KMS-11 (cell line): ENCODE results near the gene CACNB4.
"Not testable (repeated sequence)": the region's sequence is repeated elsewhere in the genome, so short reads cannot be mapped to it uniquely, and the experiment has no call there.

Experiments
- H2AFZ ChIP-seq: fragments of 200-600 bp; sonication (generic); 2 replicates; pipeline ENCODE4 v1.6.1; 2016; ENCODE audit warnings: antibody characterized with exemption, mixed run types, low read depth
- H3K27ac ChIP-seq: fragments of 200-600 bp; sonication (generic); 2 replicates; pipeline ENCODE4 v1.6.1; 2016; ENCODE audit warnings: mild to moderate bottlenecking, mixed run types
- H3K27me3 ChIP-seq: fragments of 200-600 bp; sonication (generic); 2 replicates; pipeline ENCODE4 v1.6.1; 2017; ENCODE audit warnings: mild to moderate bottlenecking, low read depth, mixed run types, moderate library complexity; ENCODE audit not compliant: insufficient read depth
- H3K36me3 ChIP-seq: fragments of 200-600 bp; sonication (generic); 2 replicates; pipeline ENCODE4 v1.6.1; 2017; ENCODE audit warnings: mild to moderate bottlenecking, mixed run types; ENCODE audit not compliant: insufficient read depth
- H3K4me1 ChIP-seq: fragments of 200-600 bp; sonication (generic); 2 replicates; pipeline ENCODE4 v1.6.1; 2016; ENCODE audit warnings: mild to moderate bottlenecking, low read depth, mixed run types; ENCODE audit not compliant: poor library complexity, severe bottlenecking
- H3K4me2 ChIP-seq: fragments of 200-600 bp; sonication (generic); 2 replicates; pipeline ENCODE4 v1.7.0; 2016; ENCODE audit warnings: mild to moderate bottlenecking, mixed run types
- H3K4me3 ChIP-seq: fragments of 200-600 bp; sonication (generic); IDR thresholded peaks from 2 replicates; pipeline ENCODE4 v1.6.1; 2017; ENCODE audit warnings: low read depth, low read length, mixed read lengths; ENCODE audit not compliant: insufficient read depth
- H3K79me2 ChIP-seq: fragments of 200-600 bp; sonication (generic); 2 replicates; pipeline ENCODE4 v1.6.1; 2016; ENCODE audit warnings: low read depth, mixed run types; ENCODE audit not compliant: insufficient read depth
- H3K9ac ChIP-seq: fragments of 200-600 bp; sonication (generic); 2 replicates; pipeline ENCODE4 v1.6.1; 2016; ENCODE audit warnings: mild to moderate bottlenecking, mixed run types
- H4K20me1 ChIP-seq: fragments of 200-600 bp; sonication (generic); 2 replicates; pipeline ENCODE4 v1.6.1; 2016; ENCODE audit warnings: mild to moderate bottlenecking, mixed run types; ENCODE audit not compliant: insufficient read depth
- CTCF ChIP-seq: fragments of 200-600 bp; sonication (generic); conservative IDR thresholded peaks from 2 replicates; pipeline ENCODE4 v1.6.1; 2017; ENCODE audit warnings: low read depth, mild to moderate bottlenecking, antibody characterized with exemption, low read length, moderate library complexity, mixed read lengths

CACNB4 gene

GRCh38 chr2:151919786-151920185 lies 179.1 kb downstream of the CACNB4 start:
- H3K27me3 ChIP-seq = no peaks in the 10 kb centered on the region
- H3K4me3 ChIP-seq = no peak overlapping the region
- no peak overlapping the region for H3K9ac ChIP-seq
- H2AFZ ChIP-seq = no peak overlapping the region
- no peak for TF ChIP-seq CTCF
- H3K4me1 ChIP-seq = peaks cover 16% of the 10 kb centered on the region
- H3K4me2 ChIP-seq = no peak overlapping the region
- H3K27ac ChIP-seq = no peak overlapping the region
- no peaks in the 10 kb centered on the region for H3K79me2 ChIP-seq
- H3K36me3 ChIP-seq = no peaks in the 10 kb centered on the region
- H4K20me1 ChIP-seq = no peaks in the 10 kb centered on the region

GRCh38 chr2:151918308-151918707 lies 180.5 kb downstream of the CACNB4 start:
- H4K20me1 ChIP-seq = no peaks in the 10 kb centered on the region
- peaks cover 16% of the 10 kb centered on the region for H3K4me1 ChIP-seq
- H3K4me3 ChIP-seq = no peak overlapping the region
- no peaks in the 10 kb centered on the region for H3K79me2 ChIP-seq
- no peaks in the 10 kb centered on the region for H3K27me3 ChIP-seq
- TF ChIP-seq CTCF = no peak
- H3K36me3 ChIP-seq = no peaks in the 10 kb centered on the region
- H2AFZ ChIP-seq = no peak overlapping the region
- H3K4me2 ChIP-seq = peak overlapping the region; percentile 19; the same call in 1 of the 2 replicates
- no peak overlapping the region for H3K9ac ChIP-seq
- H3K27ac ChIP-seq = 0 out of 2 replicates have a peak overlapping the region, but pooled peaks have one; percentile 3

GRCh38 chr2:151916632-151917031 lies 182.2 kb downstream of the CACNB4 start:
- Histone ChIP-seq H3K9ac (no peak overlapping the region), H2AFZ (no peak overlapping the region), H4K20me1 (no peaks in the 10 kb centered on the region), H3K27ac (no peak overlapping the region), H3K36me3 (no peaks in the 10 kb centered on the region), H3K4me3 (no peak overlapping the region), H3K79me2 (no peaks in the 10 kb centered on the region), H3K4me2 (no peak overlapping the region), H3K27me3 (no peaks in the 10 kb centered on the region), H3K4me1 (peaks cover 16% of the 10 kb centered on the region)
- no peak for TF ChIP-seq CTCF

GRCh38 chr2:151915629-151916025 lies 183.2 kb downstream of the CACNB4 start:
- H2AFZ ChIP-seq, H3K27me3 ChIP-seq, H3K79me2 ChIP-seq, H3K36me3 ChIP-seq, H3K4me3 ChIP-seq, H4K20me1 ChIP-seq, H3K9ac ChIP-seq, H3K27ac ChIP-seq, H3K4me2 ChIP-seq: not testable (repeated sequence)
- peaks cover 16% of the 10 kb centered on the region for H3K4me1 ChIP-seq

- Histone ChIP-seq H3K79me2 (no peaks in the 10 kb centered on the region), H3K4me1 (peaks cover 16% of the 10 kb centered on the region), H3K27ac (no peak overlapping the region), H4K20me1 (no peaks in the 10 kb centered on the region), H3K4me3 (no peak overlapping the region), H2AFZ (no peak overlapping the region), H3K36me3 (no peaks in the 10 kb centered on the region), H3K9ac (no peak overlapping the region), H3K27me3 (no peaks in the 10 kb centered on the region), H3K4me2 (no peak overlapping the region)
- TF ChIP-seq CTCF = no peak
Measured at GRCh38 chr2:151914989-151915628, 183.7 kb downstream of the CACNB4 start.
